AG04449 (cell line): ENCODE results near the gene NAV1.

Experiments used
- CTCF ChIA-PET: fragments of 350-600 bp; formaldehyde crosslinking; extraction: SDS; loops from one replicate; lab custom pipeline; 2021; ENCODE audit warnings: antibody characterized with exemption; lab: Yijun Ruan, JAX
- POLR2A ChIA-PET: fragments of 400-600, 350-600 bp; formaldehyde crosslinking; extraction: SDS; loops from one replicate; lab custom pipeline; 2020; ENCODE audit warnings: antibody characterized with exemption, inconsistent platforms; lab: Yijun Ruan, JAX
- DNase-seq: peaks from one replicate; pipeline ENCODE4 v3.0.0-alpha.2; 2010; ENCODE audit warnings: low read depth, low spot score
- H3K4me3 ChIP-seq: 2 replicates; pipeline ENCODE4 v1.5.1; 2011; ENCODE audit warnings: low read depth, mild to moderate bottlenecking, control low read depth, low read length
- TF ChIP-seq, protein P1 (sequence below): IDR thresholded peaks from one replicate; pipeline ENCODE4 v1.5.1; 2011; ENCODE audit warnings: mild to moderate bottlenecking, moderate library complexity, low read length, control low read depth, inconsistent platforms; ENCODE audit not compliant: insufficient read depth; ENCODE audit errors: missing control alignments

The NAV1 gene

DNA sequence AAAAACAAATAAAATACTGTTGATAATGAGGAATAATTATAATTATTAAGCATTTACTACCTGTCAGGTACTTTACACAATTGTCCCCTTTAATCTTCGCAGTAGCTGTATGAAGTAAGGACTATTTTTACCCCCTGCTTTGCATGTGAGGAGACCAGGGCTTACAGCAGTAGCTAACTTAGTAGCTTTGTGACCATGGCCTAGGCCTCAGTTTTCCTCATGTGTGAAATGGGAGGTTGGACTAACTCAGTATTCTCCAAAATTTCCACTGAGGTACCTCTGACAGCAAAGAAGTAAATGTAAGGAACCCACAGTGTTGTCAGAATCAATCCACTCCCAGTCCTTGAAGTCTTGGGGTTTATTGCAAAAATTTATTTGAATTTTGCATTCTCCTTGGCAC is 28.2 kb upstream of the NAV1 start:
- TF ChIP-seq, protein P1, sequence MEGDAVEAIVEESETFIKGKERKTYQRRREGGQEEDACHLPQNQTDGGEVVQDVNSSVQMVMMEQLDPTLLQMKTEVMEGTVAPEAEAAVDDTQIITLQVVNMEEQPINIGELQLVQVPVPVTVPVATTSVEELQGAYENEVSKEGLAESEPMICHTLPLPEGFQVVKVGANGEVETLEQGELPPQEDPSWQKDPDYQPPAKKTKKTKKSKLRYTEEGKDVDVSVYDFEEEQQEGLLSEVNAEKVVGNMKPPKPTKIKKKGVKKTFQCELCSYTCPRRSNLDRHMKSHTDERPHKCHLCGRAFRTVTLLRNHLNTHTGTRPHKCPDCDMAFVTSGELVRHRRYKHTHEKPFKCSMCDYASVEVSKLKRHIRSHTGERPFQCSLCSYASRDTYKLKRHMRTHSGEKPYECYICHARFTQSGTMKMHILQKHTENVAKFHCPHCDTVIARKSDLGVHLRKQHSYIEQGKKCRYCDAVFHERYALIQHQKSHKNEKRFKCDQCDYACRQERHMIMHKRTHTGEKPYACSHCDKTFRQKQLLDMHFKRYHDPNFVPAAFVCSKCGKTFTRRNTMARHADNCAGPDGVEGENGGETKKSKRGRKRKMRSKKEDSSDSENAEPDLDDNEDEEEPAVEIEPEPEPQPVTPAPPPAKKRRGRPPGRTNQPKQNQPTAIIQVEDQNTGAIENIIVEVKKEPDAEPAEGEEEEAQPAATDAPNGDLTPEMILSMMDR = no peak
- ChIA-PET POLR2A (interaction anchor here (1.1 kb wide), 1 partner anchor 27 kb away, joined by 3 read pairs; no protein-coding TSS in a partner anchor), CTCF (interaction anchor here (0.6 to 30.7 kb wide), 11 partner anchors 13 to 372 kb away, joined by 3 to 1139 read pairs (median 102); partner anchors contain the start of genes CSRP1, NAV1 and PHLDA3)
- no peak for DNase-seq
- no peak overlapping the region for H3K4me3 ChIP-seq

DNA sequence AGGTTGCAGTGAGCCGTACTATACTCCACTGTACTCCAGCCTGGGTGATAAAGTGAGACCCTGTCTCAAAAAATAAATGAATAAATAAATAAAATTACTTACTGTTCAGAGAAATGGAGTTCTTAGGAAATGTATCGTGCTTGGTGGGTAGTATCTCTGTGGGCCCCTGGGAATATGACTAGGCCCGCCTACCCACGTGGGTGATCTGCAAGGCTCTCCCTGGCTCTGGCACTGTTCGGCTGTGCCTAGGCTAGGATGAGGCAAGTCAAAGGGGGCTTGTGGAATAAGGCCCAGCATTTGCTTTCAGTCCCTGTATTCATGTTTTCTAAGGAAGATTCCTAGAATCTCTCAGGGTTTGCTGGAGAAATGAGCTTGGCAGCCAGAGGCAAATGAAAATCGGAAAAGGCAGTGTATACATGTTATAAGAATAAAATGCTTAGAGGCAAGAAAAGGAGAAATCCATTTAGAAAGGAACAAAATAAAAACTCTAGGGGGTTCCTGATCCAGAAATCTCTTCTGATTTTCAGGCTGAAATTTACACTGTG is 27.5 kb upstream of the NAV1 start:
- no peak overlapping the region for H3K4me3 ChIP-seq
- ChIA-PET POLR2A (interaction anchor here (1.1 to 1.8 kb wide), 2 partner anchors 8 to 26 kb away, joined by 3 to 12 read pairs; no protein-coding TSS in a partner anchor), CTCF (interaction anchor here (1.0 to 30.7 kb wide), 21 partner anchors 13 to 308 kb away, joined by 3 to 1139 read pairs (median 12); partner anchors contain the start of genes CSRP1, NAV1, PHLDA3 and TNNT2)
- TF ChIP-seq, protein P1 = no peak
- DNase-seq = no peak

DNA sequence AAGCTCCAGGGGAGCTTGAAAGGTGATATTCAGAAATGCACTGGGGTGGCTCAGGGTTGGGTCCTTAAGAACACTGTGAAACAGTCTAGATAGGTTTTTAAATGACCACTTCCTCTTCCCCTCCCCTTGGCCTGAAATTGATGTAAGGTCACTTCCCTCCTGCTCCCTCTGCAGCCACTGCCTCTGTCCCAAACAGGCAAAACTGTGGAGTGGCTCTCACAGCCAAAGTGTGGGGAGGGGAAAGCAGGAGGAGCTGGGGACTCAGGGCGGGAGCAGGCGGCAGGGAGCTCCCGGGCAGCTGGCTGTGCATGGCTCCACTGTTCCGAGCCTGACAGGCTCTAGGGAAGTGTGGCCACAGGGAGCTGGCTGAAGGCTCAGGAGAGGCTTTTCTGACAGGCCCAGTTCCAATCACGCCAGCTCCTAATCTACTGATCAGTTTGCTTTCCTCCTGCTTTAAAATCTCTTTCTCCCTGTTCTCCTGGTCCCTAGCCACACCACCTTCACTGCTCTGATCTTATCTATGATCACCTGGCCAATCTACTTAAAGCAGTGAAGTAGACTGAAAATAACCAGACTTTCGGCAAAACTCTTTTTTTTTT is 26.9 kb upstream of the NAV1 start:
- no peak for DNase-seq
- POLR2A ChIA-PET = interaction anchor here (0.6 to 1.8 kb wide), 6 partner anchors 8 to 122 kb away, joined by 3 to 12 read pairs (median 4); no protein-coding TSS in a partner anchor
- TF ChIP-seq, protein P1 = no peak
- CTCF ChIA-PET = interaction anchor here (0.6 to 30.7 kb wide), 44 partner anchors 12 to 339 kb away, joined by 3 to 1139 read pairs (median 6); partner anchors contain the start of genes CSRP1, NAV1, PHLDA3 and TNNI1
- H3K4me3 ChIP-seq = no peak overlapping the region

DNA sequence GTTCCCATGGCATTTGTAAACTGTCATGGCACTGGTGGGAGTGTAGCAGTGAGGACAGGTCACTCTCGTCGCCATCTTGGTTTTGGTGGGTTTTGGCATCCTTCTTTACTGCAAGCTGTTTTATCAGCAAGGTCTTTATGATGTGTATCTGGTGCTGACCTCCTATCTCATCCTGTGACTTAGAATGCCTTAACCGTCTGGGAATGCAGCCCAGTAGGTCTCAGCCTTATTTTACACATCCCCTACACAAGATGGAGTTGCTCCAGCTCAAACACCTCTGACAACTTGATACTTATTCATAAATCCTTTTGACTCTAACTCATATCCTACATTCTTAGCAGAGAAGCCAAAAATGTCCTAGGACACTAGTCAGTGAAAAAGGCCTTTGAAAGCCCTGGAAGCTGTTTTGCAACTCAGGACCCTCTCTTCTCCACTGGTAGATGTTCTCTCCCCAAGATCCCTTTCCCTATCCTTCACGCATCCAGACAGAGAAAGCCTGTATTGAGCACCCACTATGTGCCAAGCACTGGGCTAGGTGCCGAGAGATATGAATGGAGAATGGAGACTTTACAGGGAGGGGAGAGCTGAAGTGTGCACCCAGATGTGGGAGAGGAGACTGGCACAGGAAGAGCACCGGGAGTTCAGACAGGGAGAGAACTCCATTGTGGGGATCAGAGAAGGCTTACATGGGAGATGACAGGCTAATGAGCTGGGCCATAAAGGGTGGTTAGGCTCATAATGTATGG is 25.3 kb upstream of the NAV1 start:
- ChIA-PET POLR2A (interaction anchor here (0.7 to 1.8 kb wide), 10 partner anchors 10 to 305 kb away, joined by 3 to 12 read pairs (median 4); partner anchors contain the start of gene PHLDA3), CTCF (interaction anchor here (0.7 to 30.7 kb wide), 43 partner anchors 10 to 460 kb away, joined by 3 to 1139 read pairs (median 6); partner anchors contain the start of genes CSRP1, NAV1, PHLDA3 and TNNI1)
- TF ChIP-seq, protein P1 = no peak
- no peak overlapping the region for H3K4me3 ChIP-seq
- no peak for DNase-seq

DNA sequence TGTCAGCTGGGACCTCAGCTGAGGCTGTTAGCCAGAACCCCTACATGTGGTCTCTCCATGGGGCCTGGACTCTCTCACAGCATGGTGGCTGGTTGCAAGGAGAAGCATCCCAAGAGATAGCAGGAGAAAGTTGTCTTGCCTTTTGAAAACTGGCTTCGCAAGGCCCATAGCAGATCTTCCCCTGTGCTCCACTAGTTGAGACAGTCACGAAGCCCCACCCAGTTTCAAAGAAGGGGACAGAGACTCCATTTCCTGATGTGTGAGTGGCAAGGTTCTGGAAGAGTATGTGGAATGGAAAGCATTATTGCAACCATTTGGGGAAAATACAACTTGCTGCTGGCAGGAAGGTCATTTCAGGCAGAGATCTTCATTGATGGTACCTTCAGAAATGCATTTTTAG is 24.5 kb upstream of the NAV1 start:
- ChIA-PET POLR2A (no interaction called here), CTCF (interaction anchor here (0.7 to 30.7 kb wide), 13 partner anchors 10 to 276 kb away, joined by 3 to 1139 read pairs (median 66); partner anchors contain the start of genes CSRP1, NAV1 and PHLDA3)
- TF ChIP-seq, protein P1 = no peak
- DNase-seq = no peak
- H3K4me3 ChIP-seq = no peak overlapping the region
